KMS-11 (cell line): ENCODE measurements around the gene F2RL1.
"Not testable (repeated sequence)": the region's sequence is repeated elsewhere in the genome, so short reads cannot be mapped to it uniquely, and the experiment has no call there.

ENCODE experiments used
- H2AFZ ChIP-seq: fragments of 200-600 bp; sonication (generic); 2 replicates; pipeline ENCODE4 v1.6.1; 2016; ENCODE audit warnings: antibody characterized with exemption, mixed run types, low read depth
- H3K27ac ChIP-seq: fragments of 200-600 bp; sonication (generic); 2 replicates; pipeline ENCODE4 v1.6.1; 2016; ENCODE audit warnings: mild to moderate bottlenecking, mixed run types
- H3K27me3 ChIP-seq: fragments of 200-600 bp; sonication (generic); 2 replicates; pipeline ENCODE4 v1.6.1; 2017; ENCODE audit warnings: mild to moderate bottlenecking, low read depth, mixed run types, moderate library complexity; ENCODE audit not compliant: insufficient read depth
- H3K36me3 ChIP-seq: fragments of 200-600 bp; sonication (generic); 2 replicates; pipeline ENCODE4 v1.6.1; 2017; ENCODE audit warnings: mild to moderate bottlenecking, mixed run types; ENCODE audit not compliant: insufficient read depth
- H3K4me1 ChIP-seq: fragments of 200-600 bp; sonication (generic); 2 replicates; pipeline ENCODE4 v1.6.1; 2016; ENCODE audit warnings: mild to moderate bottlenecking, low read depth, mixed run types; ENCODE audit not compliant: poor library complexity, severe bottlenecking
- H3K4me2 ChIP-seq: fragments of 200-600 bp; sonication (generic); 2 replicates; pipeline ENCODE4 v1.7.0; 2016; ENCODE audit warnings: mild to moderate bottlenecking, mixed run types
- H3K4me3 ChIP-seq: fragments of 200-600 bp; sonication (generic); IDR thresholded peaks from 2 replicates; pipeline ENCODE4 v1.6.1; 2017; ENCODE audit warnings: low read depth, low read length, mixed read lengths; ENCODE audit not compliant: insufficient read depth
- H3K79me2 ChIP-seq: fragments of 200-600 bp; sonication (generic); 2 replicates; pipeline ENCODE4 v1.6.1; 2016; ENCODE audit warnings: low read depth, mixed run types; ENCODE audit not compliant: insufficient read depth
- H3K9ac ChIP-seq: fragments of 200-600 bp; sonication (generic); 2 replicates; pipeline ENCODE4 v1.6.1; 2016; ENCODE audit warnings: mild to moderate bottlenecking, mixed run types
- H4K20me1 ChIP-seq: fragments of 200-600 bp; sonication (generic); 2 replicates; pipeline ENCODE4 v1.6.1; 2016; ENCODE audit warnings: mild to moderate bottlenecking, mixed run types; ENCODE audit not compliant: insufficient read depth
- TF ChIP-seq, protein P1 (sequence below): fragments of 200-600 bp; sonication (generic); conservative IDR thresholded peaks from 2 replicates; pipeline ENCODE4 v1.6.1; 2017; ENCODE audit warnings: low read depth, mild to moderate bottlenecking, antibody characterized with exemption, low read length, moderate library complexity, mixed read lengths

F2RL1 gene

DNA sequence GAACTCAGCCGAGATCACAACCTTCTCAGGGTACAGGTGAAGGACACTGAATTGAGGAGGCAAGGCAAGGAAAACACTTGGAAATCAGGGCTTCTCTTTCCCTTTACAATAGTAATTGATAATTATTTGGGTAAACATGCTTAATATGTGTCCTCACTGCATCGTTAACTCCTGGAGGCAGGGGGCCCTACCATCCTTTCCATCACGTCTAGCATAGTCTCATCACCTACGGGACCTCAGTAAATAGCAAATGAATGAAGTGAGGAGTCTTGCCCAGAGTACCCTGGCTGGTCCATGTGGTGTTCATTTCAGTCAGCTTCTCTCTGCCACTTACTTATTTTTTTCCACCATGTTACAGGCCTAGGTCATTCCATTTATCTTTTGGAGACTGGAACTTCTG lies 2.3 kb downstream of the F2RL1 start:
- Histone ChIP-seq H3K27me3 (no peaks in the 10 kb centered on the region), H3K27ac (no peak overlapping the region), H2AFZ (no peak overlapping the region), H3K79me2 (no peaks in the 10 kb centered on the region), H3K4me3 (no peak overlapping the region), H3K4me1 (no peaks in the 10 kb centered on the region), H3K4me2 (no peak overlapping the region), H4K20me1 (no peaks in the 10 kb centered on the region), H3K9ac (no peak overlapping the region), H3K36me3 (no peaks in the 10 kb centered on the region)
- TF ChIP-seq, protein P1, sequence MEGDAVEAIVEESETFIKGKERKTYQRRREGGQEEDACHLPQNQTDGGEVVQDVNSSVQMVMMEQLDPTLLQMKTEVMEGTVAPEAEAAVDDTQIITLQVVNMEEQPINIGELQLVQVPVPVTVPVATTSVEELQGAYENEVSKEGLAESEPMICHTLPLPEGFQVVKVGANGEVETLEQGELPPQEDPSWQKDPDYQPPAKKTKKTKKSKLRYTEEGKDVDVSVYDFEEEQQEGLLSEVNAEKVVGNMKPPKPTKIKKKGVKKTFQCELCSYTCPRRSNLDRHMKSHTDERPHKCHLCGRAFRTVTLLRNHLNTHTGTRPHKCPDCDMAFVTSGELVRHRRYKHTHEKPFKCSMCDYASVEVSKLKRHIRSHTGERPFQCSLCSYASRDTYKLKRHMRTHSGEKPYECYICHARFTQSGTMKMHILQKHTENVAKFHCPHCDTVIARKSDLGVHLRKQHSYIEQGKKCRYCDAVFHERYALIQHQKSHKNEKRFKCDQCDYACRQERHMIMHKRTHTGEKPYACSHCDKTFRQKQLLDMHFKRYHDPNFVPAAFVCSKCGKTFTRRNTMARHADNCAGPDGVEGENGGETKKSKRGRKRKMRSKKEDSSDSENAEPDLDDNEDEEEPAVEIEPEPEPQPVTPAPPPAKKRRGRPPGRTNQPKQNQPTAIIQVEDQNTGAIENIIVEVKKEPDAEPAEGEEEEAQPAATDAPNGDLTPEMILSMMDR, result no peak

DNA sequence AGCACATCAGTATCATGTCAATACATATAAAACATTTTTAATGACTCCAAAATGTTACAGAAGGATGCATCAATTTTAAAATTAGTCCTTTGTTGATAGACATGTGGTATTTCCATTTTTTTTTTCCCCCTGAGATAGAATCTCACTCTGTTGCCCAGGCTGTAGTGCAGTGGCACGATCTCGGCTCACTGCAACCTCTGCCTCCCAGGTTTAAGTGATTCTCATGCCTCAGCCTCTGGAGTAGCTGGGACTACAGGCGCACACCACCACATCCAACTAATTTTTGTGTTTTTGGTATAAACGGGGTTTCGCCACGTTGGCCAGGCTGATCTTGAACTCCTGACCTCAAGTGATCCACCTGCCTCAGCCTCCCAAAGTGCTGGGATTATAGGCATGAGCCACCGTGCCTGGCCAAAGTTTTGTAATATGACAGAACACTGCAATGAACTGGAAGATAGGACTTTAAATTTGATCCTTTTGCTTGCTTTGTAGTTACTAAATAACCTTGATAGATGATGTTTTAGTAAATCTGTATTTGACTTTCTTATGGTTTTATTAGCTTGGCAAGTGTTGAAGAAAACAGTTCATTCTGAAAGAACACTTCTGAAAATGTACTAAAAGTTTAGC lies 3.4 kb downstream of the F2RL1 start:
- not testable (repeated sequence) for H3K4me2 ChIP-seq, H3K79me2 ChIP-seq, H3K27me3 ChIP-seq, H3K9ac ChIP-seq, H4K20me1 ChIP-seq, H3K27ac ChIP-seq, H2AFZ ChIP-seq, H3K36me3 ChIP-seq, H3K4me1 ChIP-seq, H3K4me3 ChIP-seq

DNA sequence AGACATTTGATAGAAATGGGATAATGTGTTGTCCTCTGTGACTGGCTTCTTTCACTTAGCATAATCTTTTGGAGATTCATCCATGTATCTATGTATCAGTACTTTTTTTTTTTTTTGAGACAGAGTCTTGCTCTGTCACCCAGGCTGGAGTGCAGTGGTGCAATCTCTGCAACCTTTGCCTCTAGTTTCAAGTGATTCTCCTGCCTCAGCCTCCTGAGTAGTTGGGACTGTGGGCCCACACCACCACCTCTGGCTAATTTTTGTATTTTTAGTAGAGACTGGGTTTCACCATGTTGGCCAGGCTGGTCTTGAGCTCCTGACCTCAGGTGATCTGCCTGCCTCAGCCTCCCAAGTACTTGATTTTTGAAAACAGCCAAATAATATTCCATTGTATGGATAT lies 7.6 kb downstream of the F2RL1 start:
- not testable (repeated sequence) for H3K4me3 ChIP-seq, H3K4me1 ChIP-seq, H3K9ac ChIP-seq, H3K27me3 ChIP-seq, H3K4me2 ChIP-seq, H2AFZ ChIP-seq, H3K79me2 ChIP-seq, H3K36me3 ChIP-seq, H3K27ac ChIP-seq, H4K20me1 ChIP-seq

DNA sequence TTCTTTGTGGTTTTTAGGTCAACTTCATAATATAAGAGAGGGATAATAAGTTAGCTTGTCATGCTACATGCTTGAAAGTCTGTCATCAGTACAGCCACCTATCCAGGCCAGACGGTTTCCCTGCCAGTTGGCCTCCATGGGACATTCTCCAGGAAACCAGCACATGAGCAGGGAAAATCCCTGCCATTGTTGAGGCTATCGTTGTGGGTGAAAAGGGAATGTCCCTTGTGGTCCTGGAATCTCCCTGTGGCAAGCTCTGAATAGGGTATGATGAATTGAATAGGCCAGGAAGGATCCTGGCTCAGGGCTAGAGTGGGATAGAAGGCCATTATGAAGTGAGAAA lies 12.3 kb downstream of the F2RL1 start:
- H3K27ac ChIP-seq, result no peak overlapping the region

DNA sequence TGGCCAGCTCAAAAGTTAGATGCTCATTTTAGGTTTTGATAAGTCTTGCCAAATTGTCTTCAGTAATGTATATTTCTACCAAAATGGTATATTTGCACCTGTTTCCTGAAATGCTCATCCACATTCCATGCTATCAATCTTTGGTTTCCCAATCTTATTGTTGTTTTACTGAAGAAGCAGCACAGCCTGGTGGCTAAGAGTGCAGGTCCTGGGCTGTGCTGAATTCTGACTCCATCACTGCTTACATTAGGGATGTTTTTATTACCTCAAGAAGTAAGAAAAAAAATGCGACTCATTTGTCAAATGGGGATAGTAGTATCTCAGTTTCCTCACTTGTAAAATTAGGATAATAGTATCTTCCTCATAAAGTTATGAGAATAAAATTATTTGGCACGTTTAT lies 17.4 kb downstream of the F2RL1 start:
- Histone ChIP-seq H3K9ac (no peak overlapping the region), H4K20me1 (no peaks in the 10 kb centered on the region), H3K36me3 (no peaks in the 10 kb centered on the region), H2AFZ (no peak overlapping the region), H3K4me2 (no peak overlapping the region), H3K4me1 (no peaks in the 10 kb centered on the region), H3K79me2 (no peaks in the 10 kb centered on the region), H3K4me3 (no peak overlapping the region), H3K27me3 (no peaks in the 10 kb centered on the region), H3K27ac (no peak overlapping the region)
- TF ChIP-seq, protein P1, result no peak

More for the DNA sequence above, 12.3 kb downstream of the F2RL1 start:
- TF ChIP-seq, protein P1, result no peak
- no peaks in the 10 kb centered on the region for H3K79me2 ChIP-seq
- H3K4me2 ChIP-seq, result no peak overlapping the region
- H3K27me3 ChIP-seq, result no peaks in the 10 kb centered on the region
- H3K36me3 ChIP-seq, result no peaks in the 10 kb centered on the region
- H2AFZ ChIP-seq, result no peak overlapping the region
- no peaks in the 10 kb centered on the region for H3K4me1 ChIP-seq
- no peak overlapping the region for H3K9ac ChIP-seq
- no peak overlapping the region for H3K4me3 ChIP-seq
- no peaks in the 10 kb centered on the region for H4K20me1 ChIP-seq
